ENCODE data around the gene DYNLRB2.

- TF ChIP-seq ATF3 (IDR thresholded peaks at IDR 0.05) (no peak), CTCF (IDR thresholded peaks at IDR 0.05; ENCODE audit: low read depth, low read length, missing input control) (no peak), FOXA1 (IDR thresholded peaks at IDR 0.05) (no peak), TAF1 (conservative IDR thresholded peaks at IDR 0.05) (no peak), YY1 (IDR thresholded peaks at IDR 0.05) (no peak), RAD21 (IDR thresholded peaks at IDR 0.05) (no peak), REST (IDR thresholded peaks at IDR 0.05) (no peak), MAX (IDR thresholded peaks at IDR 0.05) (no peak), HNF4A (conservative IDR thresholded peaks at IDR 0.05) (no peak)
Measured at GRCh38 chr16:80573700-80574120, 32.9 kb downstream of the DYNLRB2 start.
